ENCODE data around the gene ESRRB.

ESRRB gene

DNA sequence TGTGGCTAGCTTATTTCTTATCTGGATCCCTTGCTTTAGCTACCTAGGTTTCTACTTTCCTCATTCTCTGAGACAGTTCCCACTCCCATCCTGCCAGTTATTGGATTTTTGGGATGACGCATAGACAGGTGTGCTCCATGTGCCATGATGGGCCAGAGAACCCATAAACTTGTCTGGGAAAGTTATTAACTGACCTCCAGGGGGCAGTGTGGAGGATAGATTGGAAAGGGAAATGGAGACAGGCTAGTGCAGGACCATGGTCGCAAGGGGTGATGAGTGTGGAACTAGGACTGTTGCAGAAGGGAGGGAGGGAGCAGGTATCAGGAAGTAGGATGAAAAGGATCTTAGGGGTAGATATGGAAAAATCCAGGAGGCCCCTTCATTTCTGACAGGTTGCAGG, 80.3 kb downstream of the ESRRB start:
- peak; percentile 2 for DNase-seq

DNA sequence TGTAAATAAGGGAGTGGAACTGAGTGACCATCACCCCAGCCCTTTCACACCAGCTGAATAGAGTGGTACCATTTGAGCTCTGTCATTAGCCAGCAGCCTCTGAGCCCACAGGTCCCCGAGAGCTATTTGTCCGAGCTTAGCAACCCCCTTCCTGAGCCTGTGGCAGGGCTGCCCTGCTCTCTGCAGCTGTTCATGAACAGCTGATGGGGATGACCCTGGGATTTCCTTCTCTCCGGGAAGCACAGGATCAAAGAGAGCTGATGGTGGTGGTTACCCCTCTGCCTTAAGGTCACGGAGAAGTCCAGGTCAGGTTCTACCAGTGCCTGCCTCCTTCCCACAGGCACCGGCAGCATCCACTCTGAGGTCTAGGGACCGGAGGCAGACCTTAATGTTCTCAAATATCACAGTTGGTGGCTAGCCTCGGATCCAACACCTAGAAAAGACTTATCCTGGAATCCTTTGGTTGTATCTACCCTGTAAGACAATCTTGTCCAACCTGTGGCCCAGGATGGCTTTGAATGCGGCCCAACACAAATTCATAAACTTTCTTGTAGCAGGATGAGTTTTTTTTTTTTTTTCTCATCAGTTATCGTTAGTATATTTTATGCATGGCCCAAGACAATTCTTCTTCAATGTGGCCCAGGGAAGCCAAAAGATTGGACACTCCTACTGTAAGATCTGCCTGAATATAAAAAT, 81.1 kb downstream of the ESRRB start:
- no peak for DNase-seq

DNA sequence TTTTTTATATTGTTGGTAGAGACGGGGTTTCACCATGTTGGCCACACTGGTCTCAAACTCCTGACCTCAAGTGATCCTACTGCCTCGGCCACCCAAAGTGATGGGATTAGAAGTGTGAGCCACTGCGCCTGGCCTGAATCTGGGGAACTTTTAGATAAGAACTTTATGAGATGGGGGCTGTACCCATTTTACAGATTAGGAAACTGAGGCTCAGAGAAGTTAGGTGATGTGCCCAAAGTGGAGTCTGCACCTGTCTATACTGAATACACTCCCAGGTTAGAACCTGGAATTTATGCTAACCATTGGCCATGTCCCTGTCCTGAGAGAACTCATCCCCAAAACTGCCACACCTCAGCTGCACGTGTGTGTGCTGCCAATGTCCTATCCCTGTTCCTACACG, 81.9 kb downstream of the ESRRB start:
- no peak for DNase-seq

DNA sequence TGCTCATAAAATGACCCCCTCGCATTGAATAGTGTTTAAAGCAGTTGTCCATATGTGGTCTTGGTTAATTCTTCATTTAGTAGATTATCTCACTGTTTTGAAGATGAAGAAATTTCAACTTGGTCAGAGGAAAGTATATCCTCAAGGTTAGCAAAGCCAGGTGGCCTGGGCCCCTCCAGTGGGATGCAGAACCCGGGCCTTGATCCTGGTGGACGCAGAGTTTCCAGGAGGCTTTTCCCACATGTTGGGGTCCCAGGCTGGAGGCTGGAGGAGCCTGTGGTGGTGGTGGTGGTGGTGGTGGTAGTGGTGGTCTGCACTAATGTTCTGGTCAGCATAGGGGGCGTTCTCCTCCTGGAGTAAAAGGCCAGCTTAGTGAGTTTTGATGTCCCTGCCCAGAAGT, 85.9 kb downstream of the ESRRB start:
- DNase-seq = no peak

DNA sequence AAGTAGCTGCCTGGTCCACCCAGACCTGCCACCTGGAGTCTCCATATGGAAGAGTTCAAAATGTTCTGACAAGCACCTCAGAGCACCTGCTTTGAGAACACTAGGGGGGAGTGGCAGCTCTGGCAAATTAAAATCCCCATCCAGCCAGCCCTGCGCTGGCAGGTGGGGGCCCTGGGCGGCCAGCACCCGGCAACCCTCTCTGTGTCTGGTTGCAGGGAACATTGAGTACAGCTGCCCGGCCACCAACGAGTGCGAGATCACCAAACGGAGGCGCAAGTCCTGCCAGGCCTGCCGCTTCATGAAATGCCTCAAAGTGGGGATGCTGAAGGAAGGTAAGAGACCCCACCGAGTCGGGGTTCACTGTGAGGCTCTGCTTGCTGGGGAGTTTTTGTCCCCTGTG, 86.4 kb downstream of the ESRRB start:
- no peak for DNase-seq

DNA sequence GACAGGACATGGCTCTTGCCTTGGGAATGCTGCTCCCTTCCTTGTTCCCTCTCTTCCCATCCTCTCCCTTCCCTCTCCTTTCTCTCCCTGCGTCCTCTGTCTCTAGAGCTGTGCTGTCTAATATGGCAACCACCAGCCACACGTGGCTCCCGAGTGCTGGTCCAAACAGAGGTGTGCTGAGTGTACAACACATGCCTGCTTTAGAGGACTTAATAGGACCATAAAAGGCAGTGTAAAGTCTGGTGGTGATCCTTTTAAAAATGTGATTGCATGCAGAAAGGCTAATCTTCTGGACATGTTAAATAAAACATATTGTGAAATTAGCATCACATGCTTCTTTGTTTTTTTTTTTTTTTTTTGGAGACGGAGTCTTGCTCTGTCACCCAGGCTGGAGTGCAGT, 87.2 kb downstream of the ESRRB start:
- DNase-seq = no peak

DNA sequence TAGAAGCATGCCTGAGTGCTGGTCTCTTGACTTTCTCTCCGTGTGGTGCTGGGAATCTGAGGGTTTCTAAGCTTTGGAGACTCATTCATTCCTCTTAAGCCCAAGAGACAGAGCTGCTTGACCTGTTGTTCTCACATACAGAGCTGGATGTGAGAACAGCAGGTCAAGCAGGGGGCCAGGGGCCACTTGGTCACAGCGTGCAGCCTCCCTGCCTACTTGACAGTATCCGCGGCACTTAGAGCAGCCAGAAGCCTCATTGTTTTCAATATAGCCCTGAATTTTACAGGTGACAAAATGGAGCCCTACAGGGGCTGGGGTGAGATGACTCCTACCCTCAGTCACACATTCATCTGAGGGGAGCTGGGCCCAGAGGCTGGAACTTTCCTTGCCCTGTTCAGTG, 88.9 kb downstream of the ESRRB start:
- DNase-seq = no peak

DNA sequence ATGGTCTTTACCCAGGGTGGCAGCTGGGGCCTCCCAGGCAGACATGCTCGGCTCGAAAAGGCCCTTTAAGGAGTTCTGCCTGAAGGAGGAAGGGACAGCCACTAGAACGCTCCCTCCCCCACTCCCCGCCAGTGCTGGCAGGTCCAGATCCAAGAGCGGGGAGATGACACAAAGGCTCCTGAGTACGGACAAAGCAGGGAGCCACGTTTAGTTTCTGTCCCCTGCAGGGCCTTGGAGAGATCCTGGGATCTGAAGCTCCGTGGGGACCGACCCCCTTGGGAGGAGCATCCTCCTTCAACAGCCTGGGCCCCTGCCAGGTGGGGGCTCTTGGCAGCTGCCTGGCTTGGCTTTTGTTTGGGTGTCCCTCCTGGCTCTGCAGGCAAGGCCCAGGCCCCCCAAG, 89.7 kb downstream of the ESRRB start:
- no peak for DNase-seq

DNA sequence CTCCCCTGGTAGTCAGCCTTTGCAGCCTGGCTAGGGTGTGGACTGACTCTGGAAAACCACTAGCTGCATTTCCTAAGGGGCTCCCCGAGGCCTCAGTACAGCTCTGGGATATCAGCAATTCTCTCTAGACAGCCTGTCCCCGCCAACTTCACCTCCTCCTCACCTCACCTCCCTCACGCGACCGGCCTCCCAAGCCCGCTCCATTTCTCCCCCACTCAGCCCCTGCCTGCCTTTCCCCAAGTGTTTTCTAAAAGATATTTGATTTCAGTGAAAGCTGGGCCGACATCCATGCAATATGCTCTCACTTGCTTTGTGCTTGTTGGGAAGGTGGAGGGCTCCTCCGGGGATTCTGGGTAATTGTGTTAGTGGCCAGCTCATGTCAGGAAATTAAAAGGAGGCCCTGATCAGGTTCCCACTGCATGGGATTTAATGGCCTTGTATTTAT, 91.8 kb downstream of the ESRRB start:
- no peak for DNase-seq

DNA sequence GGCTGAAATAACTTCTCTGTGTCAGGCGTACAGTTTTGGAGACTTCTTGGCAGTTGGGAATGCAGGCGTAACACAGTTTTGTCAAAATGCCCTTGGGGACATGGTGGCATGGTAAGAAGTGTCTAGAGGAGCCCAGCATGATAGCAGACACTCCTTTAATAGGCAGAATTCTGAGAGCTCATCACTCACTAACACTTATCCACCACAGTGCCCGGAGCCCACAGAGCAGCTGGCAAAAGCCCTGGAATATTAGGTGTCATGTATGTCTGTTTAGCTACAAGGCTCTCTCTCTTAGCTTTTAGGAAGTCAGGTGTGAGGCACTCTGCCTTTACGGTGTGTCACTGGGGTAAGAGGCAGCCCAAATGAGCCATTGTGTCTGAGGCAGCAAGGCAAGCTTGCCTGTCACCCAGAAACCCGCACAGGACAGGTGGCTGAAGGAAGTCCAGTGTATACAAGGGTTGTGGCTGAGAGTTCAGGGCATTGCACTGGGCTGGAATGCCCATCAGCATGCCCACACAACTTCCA, 96.3 kb downstream of the ESRRB start:
- no peak for DNase-seq

DNA sequence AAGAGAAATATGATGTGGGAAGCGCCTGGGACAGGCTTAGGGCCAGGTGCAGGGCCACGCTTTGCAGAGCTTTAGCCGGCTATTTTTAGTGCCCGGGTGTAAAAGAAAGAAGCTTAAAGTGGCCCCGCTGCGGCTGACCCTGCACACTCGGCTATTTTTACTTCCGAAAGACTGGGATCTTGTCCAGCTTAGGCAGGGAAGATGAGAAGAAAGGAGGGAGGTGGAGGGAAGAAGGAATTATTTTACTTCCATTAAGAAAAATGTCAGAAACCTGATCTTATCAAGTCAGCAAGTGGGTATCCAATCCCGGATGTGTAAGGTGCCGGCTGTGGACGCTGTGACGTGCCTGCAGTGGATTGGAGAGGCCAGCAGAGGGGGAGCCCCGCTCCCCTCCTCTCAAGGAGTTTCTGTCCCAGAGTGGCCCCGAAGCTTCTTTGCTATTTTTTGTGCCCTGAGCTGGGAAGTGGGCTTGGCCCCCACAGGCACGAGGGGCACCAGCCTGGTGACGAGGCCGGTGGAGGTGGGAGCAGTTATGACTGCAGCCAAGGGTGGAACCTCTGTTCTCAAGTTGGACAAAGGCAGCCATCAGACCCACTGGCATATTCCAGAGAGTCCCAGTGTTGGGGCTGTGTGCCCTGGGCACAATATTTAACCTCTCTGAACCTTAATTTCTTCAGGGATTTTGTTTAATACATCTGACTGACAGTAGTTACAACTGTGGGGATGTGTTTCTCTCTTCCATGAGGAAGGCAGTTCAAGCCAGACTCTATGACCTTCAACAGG, 97.7 kb downstream of the ESRRB start:
- DNase-seq = no peak

DNA sequence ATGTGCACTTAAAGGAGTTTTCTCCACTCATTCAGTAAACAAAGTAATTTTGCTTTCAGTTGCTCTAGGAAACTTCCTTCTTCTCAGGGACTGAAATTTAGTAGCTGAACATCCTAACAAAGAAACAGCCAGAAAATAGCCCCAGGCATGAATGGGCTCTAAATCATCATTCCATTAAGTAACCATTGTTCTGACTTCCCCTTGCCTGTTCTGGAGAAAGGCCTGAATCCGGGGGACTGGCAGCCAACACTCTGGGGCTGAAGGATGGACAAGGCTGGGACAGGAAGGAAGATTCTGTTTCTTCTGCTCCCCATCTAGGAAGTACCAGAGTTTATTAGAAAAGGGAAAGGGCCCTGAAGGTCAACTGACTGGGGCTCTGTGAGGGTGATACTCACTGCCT, 104.5 kb downstream of the ESRRB start:
- no peak for DNase-seq

DNA sequence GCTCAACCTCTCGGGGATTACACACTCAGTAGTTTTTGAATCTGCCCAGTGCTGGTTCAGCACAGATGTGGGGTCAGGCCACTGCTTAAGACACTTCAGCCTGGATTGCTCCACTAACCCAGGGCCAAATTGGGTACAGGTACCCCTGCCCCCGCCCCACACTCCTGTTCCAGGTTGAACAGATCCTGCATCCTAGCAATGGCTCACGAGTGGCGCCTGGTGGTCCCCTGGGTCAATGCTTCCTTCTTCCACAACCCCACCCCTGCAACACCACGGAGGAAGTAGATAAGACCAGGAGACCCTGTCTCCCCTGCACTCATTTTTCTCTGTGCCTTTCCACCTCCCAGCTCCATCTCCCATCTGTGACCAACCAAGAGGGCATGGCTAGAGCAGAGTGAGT, 108.4 kb downstream of the ESRRB start:
- no peak for DNase-seq

DNA sequence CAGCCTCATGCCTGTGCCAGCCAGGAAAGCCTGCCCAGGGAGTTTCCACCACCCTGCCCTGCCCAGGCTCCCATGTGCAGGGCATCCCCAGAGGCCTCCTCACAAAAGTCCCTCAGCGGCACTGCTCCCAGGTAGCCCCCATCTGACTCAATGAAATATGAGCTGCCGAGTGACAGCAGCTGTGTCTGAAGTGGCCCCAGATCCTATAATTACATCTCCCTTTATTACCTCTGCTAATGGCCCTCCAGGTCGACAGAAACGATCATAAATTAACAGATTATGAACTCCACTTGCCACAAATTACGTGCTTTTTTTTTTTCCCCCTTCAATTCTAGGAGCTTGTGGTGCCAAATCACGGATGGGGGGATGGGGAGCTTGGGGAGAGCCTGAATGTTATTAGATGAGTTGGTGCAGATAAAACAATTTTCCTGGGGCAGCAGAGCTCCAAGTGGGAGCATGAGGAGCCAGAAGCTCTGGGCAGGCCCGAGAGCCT, 110.4 kb downstream of the ESRRB start:
- no peak for DNase-seq

DNA sequence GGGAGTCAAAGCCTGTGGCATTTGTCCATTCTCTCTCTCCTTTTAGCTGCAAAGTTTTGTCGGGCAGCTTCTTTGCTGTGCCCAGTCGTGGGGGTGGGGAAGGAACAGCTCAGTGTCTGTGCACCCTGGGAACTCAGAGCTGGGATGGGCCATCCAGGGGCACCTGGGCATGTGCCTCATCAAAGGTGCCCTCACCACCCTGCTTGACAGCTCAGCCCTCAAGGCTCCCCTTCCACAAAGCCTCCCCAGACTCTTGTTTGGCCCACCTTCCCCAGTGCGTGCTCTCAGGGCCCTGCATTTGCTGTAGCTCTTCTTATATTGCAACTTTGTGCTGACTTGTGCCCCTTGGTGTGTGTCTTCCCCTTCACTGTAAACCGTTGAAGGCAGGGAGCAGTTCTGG, 112.6 kb downstream of the ESRRB start:
- no peak for DNase-seq

DNA sequence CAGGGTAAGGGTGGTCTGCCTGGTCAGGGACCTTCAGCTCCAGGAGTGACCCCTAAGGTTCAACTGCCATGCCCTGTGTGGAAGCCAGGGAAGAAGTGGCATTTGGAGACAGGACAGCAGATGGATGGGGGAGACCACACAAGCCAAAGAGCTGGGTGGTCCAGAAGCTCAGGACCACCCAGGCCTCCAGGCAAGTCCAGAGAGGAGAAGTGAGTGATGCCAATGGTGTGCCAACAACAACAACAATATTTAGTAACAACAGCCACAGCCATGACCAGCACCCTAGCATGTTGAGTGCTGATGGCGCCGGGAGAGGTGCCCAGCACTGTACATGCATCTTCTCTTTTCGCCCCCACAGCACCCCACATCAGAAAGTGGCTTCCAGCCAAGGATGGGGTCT, 113.7 kb downstream of the ESRRB start:
- no peak for DNase-seq

DNA sequence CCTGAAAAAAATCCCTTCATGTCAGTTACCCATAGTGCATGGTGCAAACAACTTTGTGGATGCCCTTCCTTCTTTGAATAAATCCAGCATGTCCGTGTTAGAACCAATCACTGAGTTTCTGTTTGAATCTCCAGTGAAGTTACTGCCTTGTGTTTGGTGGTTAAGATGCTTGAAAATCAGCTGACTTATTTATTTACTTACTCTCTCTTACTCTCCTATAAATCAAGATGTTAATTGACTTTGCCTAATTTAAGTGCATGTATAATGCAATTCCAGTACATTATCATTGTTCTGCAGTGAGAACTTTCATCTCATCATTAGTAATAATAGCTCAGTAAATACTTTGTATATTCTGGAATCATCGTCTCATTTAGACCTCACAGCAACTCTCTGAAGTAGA, 114.2 kb downstream of the ESRRB start:
- DNase-seq = no peak

DNA sequence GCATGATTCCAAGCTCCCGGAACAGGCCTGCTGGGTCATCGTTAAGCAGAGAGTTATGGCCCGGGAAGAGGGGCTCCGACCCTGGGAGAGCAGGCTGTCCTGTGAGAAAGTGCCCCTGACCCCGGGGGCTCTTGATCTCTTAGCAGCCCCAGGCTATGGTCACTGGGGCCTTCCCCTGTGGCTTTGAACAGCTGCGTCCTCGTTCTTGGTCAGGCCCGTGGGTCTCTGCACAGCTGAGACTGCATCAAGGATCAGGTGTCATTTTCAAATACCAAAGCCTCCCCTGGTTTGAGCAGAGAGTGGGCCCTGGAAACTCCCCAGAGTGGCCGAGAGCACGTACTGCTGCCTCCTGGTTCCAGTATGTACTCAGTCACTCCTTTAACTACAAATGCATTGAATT, 114.8 kb downstream of the ESRRB start:
- no peak for DNase-seq

DNA sequence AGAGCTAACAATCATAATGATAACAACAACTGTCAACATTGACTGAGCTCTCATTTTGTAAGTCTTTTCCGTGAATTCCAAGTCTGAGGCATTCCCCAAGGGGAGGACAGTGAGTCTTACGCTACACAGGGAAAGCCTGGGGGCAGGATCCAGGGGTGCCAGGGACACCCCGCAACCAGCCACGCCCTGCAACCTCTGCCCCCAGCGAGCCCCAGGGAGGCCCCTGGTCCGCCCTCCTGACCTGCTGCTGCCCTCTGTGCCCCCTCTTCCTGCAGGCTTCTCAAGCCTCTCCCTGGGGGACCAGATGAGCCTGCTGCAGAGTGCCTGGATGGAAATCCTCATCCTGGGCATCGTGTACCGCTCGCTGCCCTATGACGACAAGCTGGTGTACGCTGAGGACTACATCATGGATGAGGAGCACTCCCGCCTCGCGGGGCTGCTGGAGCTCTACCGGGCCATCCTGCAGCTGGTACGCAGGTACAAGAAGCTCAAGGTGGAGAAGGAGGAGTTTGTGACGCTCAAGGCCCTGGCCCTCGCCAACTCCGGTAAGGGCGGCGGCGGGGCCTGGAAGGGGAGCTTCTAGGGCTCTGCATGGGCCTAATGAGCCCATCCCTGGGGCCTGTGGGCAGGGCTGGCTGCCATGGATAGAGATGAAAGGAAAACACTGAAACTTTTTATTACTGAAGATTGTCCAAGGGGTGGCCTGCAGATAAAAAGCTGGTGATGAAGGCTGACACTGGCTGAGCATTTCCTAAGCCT, 115.4 kb downstream of the ESRRB start:
- no peak for DNase-seq

DNA sequence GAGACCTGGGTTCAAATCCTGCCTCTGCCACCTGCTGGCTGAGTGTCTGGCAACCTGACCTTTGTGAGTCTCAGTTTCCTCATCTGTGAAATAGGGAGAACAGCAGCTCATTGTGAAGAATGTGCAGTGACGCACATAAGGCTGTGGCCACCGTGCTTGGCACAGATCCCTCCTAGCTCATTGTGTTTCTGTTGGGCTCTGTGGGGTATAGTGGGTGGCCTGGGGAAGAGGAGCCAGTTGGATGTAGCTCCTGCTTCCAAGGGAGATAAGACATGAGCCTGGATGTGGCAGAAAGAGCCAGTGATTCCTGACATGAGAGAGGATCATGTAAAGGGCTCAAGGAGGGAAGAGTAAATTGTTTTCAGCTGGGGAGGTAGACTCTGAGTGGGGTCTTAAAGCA, 120.0 kb downstream of the ESRRB start:
- no peak for DNase-seq

DNA sequence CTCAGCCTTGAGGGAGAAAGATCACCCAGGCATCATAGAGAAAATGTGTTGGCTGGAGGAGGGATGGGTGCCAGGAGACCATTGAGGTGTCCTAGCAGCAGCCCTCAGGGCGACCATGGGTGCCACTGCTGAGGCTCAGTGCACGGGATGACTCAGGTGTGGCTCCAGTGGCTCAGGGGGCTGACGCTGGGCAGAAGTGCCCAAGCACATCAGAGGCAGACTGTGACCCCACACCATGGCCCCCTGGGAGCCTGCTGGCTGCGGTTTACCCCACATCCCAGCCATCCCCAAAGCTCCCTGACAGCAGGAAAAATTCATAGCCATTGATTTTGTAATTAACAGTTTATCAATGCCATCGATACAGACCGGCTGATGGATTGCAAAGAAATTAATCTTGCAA, 120.7 kb downstream of the ESRRB start:
- no peak for DNase-seq

DNA sequence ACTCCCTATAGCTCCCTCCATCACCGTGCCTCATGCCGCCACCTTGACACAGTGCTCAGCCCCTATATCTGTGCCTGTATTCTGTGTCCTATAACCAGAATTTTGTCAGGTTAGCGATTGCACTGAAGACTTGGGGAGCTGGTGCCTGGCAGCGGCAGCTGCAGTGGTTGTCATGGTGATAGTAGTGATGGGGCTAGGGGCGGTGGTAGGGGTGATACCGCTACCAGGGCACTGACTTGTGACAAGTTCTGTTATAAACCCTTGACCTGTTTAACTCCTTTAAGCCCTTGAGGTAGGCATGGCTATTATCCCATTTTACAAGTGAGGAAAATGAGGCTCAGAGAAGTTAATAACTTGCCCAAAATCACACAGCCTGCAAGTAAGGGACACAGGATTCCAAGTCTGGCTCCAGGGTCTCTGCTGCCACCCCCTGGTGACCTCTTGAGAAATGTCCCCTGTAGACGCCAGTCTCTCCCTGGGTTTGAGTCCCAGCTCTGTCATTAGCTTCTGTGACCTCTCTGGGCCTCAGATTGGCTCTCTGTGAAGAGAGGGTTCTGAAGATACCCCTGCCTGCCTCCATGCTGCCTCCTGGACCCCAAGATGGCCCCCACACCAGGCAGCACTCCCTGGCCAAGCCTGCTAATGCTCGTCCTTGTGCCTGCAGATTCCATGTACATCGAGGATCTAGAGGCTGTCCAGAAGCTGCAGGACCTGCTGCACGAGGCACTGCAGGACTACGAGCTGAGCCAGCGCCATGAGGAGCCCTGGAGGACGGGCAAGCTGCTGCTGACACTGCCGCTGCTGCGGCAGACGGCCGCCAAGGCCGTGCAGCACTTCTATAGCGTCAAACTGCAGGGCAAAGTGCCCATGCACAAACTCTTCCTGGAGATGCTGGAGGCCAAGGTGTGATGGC, 121.9 kb downstream of the ESRRB start:
- no peak for DNase-seq
